IMR-90 (cell line): ENCODE data around the gene COX19. TPM values are rescaled to one million over a fixed set of nuclear protein-coding genes. Genes with fewer than 3 reads are reported as not detected.
A peak's percentile ranks its signal among the peaks of the same experiment; 100 is the strongest.

ENCODE experiments used
- ATAC-seq: fragments of 200-7000 bp; cut with Tn5 transposase; 2 replicates; pipeline ENCODE4 v1.9.1; 2020; ENCODE audit warnings: low read depth, mild to moderate bottlenecking, moderate library complexity
- BruUV-seq: library from RNA; stranded (reverse); fragments of 400-500 nt; replicated peaks from 2 replicates; lab custom pipeline; 2021; lab: Mats Ljungman, UMichigan
- CTCF ChIA-PET: fragments of 300-600 bp; formaldehyde crosslinking; extraction: SDS; loops from one replicate; lab custom pipeline; 2021; ENCODE audit warnings: antibody characterized with exemption; lab: Yijun Ruan, JAX
- POLR2A ChIA-PET: fragments of 300-600 bp; sonication (Branson Sonifier 250); formaldehyde crosslinking; loops from one replicate; lab custom pipeline; 2022; ENCODE audit warnings: antibody characterized with exemption; ENCODE audit not compliant: unreplicated experiment; lab: Charles Lee
- DNase-seq: peaks from one replicate; pipeline ENCODE4 v3.0.0; 2013
- H2AFZ ChIP-seq: replicated peaks from 2 replicates; pipeline ENCODE3; 2013; ENCODE audit warnings: low read length, mild to moderate bottlenecking; ENCODE audit not compliant: poor library complexity
- H2AK5ac ChIP-seq: 2 replicates; pipeline ENCODE4 v1.6.1; 2013; ENCODE audit warnings: low read depth, low read length, inconsistent platforms
- H2AK9ac ChIP-seq: replicated peaks from 2 replicates; pipeline ENCODE3; 2013; ENCODE audit warnings: mild to moderate bottlenecking, low read depth, low read length, moderate library complexity; ENCODE audit not compliant: poor library complexity
- H2BK120ac ChIP-seq: 2 replicates; pipeline ENCODE4 v1.6.1; 2013; ENCODE audit warnings: low read depth, low read length, inconsistent platforms
- H2BK15ac ChIP-seq: 3 replicates; pipeline ENCODE4 v1.6.1; 2013; ENCODE audit warnings: low read depth, low read length, inconsistent platforms
- H2BK20ac ChIP-seq: 2 replicates; pipeline ENCODE4 v1.6.1; 2013; ENCODE audit warnings: low read depth, mild to moderate bottlenecking, inconsistent platforms, low read length, moderate library complexity
- H2BK5ac ChIP-seq: 2 replicates; pipeline ENCODE4 v1.6.1; 2013; ENCODE audit warnings: mild to moderate bottlenecking, low read depth, low read length, inconsistent platforms; ENCODE audit not compliant: poor library complexity, severe bottlenecking
- H3K14ac ChIP-seq: replicated peaks from 2 replicates; pipeline ENCODE4 v1.6.1; 2013; ENCODE audit warnings: low read depth, low read length, inconsistent platforms
- H3K18ac ChIP-seq: 2 replicates; pipeline ENCODE4 v1.6.1; 2013; ENCODE audit warnings: low read depth, low read length, control low read depth
- H3K23ac ChIP-seq: 2 replicates; pipeline ENCODE4 v1.6.1; 2013; ENCODE audit warnings: low read depth, low read length, inconsistent platforms
- H3K27ac ChIP-seq: 2 replicates; pipeline ENCODE4 v1.5.1; 2013; ENCODE audit warnings: mild to moderate bottlenecking, control low read depth, low read length; ENCODE audit not compliant: insufficient read depth
- H3K27me3 ChIP-seq: 2 replicates; pipeline ENCODE4 v1.6.1; 2013; ENCODE audit warnings: low read length; ENCODE audit not compliant: control insufficient read depth, insufficient read depth
- H3K36me3 ChIP-seq: 2 replicates; pipeline ENCODE4 v1.6.1; 2013; ENCODE audit warnings: low read length, mixed read lengths; ENCODE audit not compliant: control insufficient read depth, insufficient read depth
- H3K4ac ChIP-seq: 2 replicates; pipeline ENCODE4 v1.6.1; 2013; ENCODE audit warnings: low read depth, low read length, inconsistent platforms
- H3K4me1 ChIP-seq: 2 replicates; pipeline ENCODE4 v1.6.1; 2013; ENCODE audit warnings: low read length, mixed read lengths; ENCODE audit not compliant: control insufficient read depth, insufficient read depth
- H3K4me2 ChIP-seq: 2 replicates; pipeline ENCODE4 v1.6.1; 2013; ENCODE audit warnings: low read depth, mild to moderate bottlenecking, control low read depth, low read length, moderate library complexity
- H3K4me3 ChIP-seq: 2 replicates; pipeline ENCODE4 v1.5.1; 2013; ENCODE audit warnings: low read depth, mild to moderate bottlenecking, control low read depth, low read length, moderate library complexity; ENCODE audit not compliant: insufficient read depth
- H3K56ac ChIP-seq: 2 replicates; pipeline ENCODE4 v1.6.1; 2013; ENCODE audit warnings: low read length, inconsistent platforms; ENCODE audit not compliant: insufficient read depth; ENCODE audit errors: extremely low read depth
- H3K79me1 ChIP-seq, 2 experiments: 2 replicates each; pipeline ENCODE4 v1.6.1; 2013; ENCODE audit warnings: low read length in 2 of 2, inconsistent platforms in 1 of 2, low read depth in 1 of 2
- H3K9ac ChIP-seq: 2 replicates; pipeline ENCODE4 v1.6.1; 2013; ENCODE audit warnings: low read depth, low read length, control low read depth
- H3K9me1 ChIP-seq: 2 replicates; pipeline ENCODE4 v1.6.1; 2013; ENCODE audit warnings: low read length, inconsistent platforms; ENCODE audit not compliant: insufficient read depth
- H3K9me3 ChIP-seq: 2 replicates; pipeline ENCODE4 v1.6.1; 2013; ENCODE audit warnings: low read length; ENCODE audit not compliant: control insufficient read depth, insufficient read depth
- H4K20me1 ChIP-seq: 2 replicates; pipeline ENCODE4 v1.6.1; 2013; ENCODE audit warnings: low read length, inconsistent platforms; ENCODE audit not compliant: insufficient read depth
- H4K5ac ChIP-seq: 2 replicates; pipeline ENCODE4 v1.6.1; 2013; ENCODE audit warnings: mild to moderate bottlenecking, low read depth, low read length, control low read depth
- H4K8ac ChIP-seq, 2 experiments: 2 replicates each; pipeline ENCODE4 v1.6.1; 2013; ENCODE audit warnings: low read depth in 2 of 2, low read length in 2 of 2, control low read depth in 1 of 2, inconsistent platforms in 1 of 2
- H4K91ac ChIP-seq: 2 replicates; pipeline ENCODE4 v1.6.1; 2013; ENCODE audit warnings: low read depth, low read length, inconsistent platforms; ENCODE audit not compliant: insufficient read depth
- MAFK ChIP-seq: IDR thresholded peaks from 2 replicates; pipeline ENCODE4 v1.6.1; 2012; ENCODE audit warnings: low read depth, low read length, improper control_type of control experiment
- RFX5 ChIP-seq: IDR thresholded peaks from 2 replicates; pipeline ENCODE4 v1.8.0; 2012; ENCODE audit warnings: low read depth, mild to moderate bottlenecking, low read length, moderate library complexity
- WGBS, 2 experiments: methylation state at CpG; one replicate each; pipeline versions ENCODE4 v1.1.5 to v1.1.7; 2013; ENCODE audit warnings: missing lambda C conversion rate in 2 of 2; ENCODE audit not compliant: insufficient read length in 1 of 2; ENCODE audit errors: extremely low coverage in 2 of 2; 5-methylcytosine and 5-hydroxymethylcytosine counted together
- dilution Hi-C: fragments of 300-500 bp; cut with HindIII; formaldehyde crosslinking; loops from one replicate; pipeline ENCODE4 v1.14.3; 2018; ENCODE audit warnings: low sequenced_read_pairs; ENCODE audit not compliant: unreplicated experiment
- in situ Hi-C: fragments of 300-500 bp; cut with MboI; formaldehyde crosslinking; loops from 3 replicates; pipeline ENCODE4 v1.14.3; 2019; ENCODE audit warnings: low sequenced_read_pairs, inconsistent platforms, mixed read lengths
- intact Hi-C: fragments of 100-400 bp; cut with micrococcal nuclease; formaldehyde crosslinking; loops from 2 replicates; pipeline ENCODE4 v1.10.0; 2022
- polyA plus RNA-seq, 3 experiments: library from polyadenylated mRNA; depleted of rRNA; stranded (reverse); fragments of >200 nt; gene quantifications; 2 replicates each; pipeline ENCODE4 v1.2.3, GENCODE V29; 2012; ENCODE audit warnings: low replicate concordance in 1 of 3
- total RNA-seq: library from RNA; depleted of rRNA; stranded (reverse); fragments of >200 nt; gene quantifications from 2 replicates; pipeline ENCODE4 v1.2.3, GENCODE V29; 2012

Gene COX19
- total and polyA plus RNA-seq, 2 of the 4 experiments (the other 2 are of a cell fraction), result 3.9 to 7.3 TPM

DNA sequence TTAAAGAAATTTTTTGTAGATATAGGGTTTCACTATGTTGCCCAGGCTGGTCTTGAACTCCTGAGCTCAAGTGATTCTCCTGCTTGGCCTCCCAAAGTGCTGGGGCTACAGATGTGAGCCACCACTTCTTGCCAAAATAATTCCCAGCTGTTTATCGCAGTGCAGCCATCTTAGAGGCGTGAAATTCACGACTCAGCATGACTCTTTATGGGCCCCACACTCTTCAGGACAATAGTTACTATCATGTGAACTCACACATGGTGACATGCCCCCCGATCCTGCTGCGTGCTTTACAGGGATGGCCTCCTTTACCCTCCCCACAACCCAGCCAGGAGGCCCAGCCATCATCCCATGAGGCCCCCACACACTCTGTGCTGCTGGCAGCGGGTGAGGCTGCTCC lies 4.6 kb downstream of the COX19 start:
- Histone ChIP-seq H2AFZ (no peak overlapping the region), H2AK9ac (no peak overlapping the region), H2BK15ac (no peak overlapping the region), H3K14ac (no peak overlapping the region), H3K9ac (no peak overlapping the region), H3K79me1 (peaks cover 23 to 64% of the 10 kb centered on the region in 2 experiments), H3K4me3 (no peak overlapping the region), H3K4me1 (peaks cover 2% of the 10 kb centered on the region), H3K56ac (no peak overlapping the region), H3K4me2 (no peak overlapping the region), H3K23ac (no peak overlapping the region), H2AK5ac (no peak overlapping the region), H2BK120ac (no peak overlapping the region), H4K5ac (no peak overlapping the region), H4K8ac (no peak overlapping the region), H2BK5ac (no peak overlapping the region), H3K27me3 (no peaks in the 10 kb centered on the region), H3K36me3 (peaks cover 38% of the 10 kb centered on the region), H4K20me1 (peaks cover 69% of the 10 kb centered on the region), H3K18ac (no peak overlapping the region), H3K9me3 (no peaks in the 10 kb centered on the region), H2BK20ac (no peak overlapping the region), H3K9me1 (peaks cover 4% of the 10 kb centered on the region; the same call in 1 of the 2 replicates), H3K27ac (no peak overlapping the region), H3K4ac (no peak overlapping the region), H4K91ac (no peak overlapping the region)
- POLR2A ChIA-PET, result no interaction called here
- ATAC-seq (no peak), DNase-seq (no peak)
- in situ Hi-C loops (no loop called here), dilution Hi-C loops (no loop called here), intact Hi-C loops (no loop called here)
- no TSS peak for BruUV-seq
- CTCF ChIA-PET, result no interaction called here
- TF ChIP-seq RFX5 (no peak), MAFK (peak; percentile 72)
- WGBS, 2 experiments, result 97% methylated on average over 4 of the region's 6 CpGs; no CpG with 5 or more reads in 1 of the 2 experiments
